Body of pancreas (tissue), 4 donors: Measurements from ENCODE around the gene PLEK. TPM values are rescaled to one million over a fixed set of nuclear protein-coding genes. Genes with fewer than 3 reads are reported as not detected.

Experiments
- ATAC-seq: fragments of 150-250 bp; one replicate; pipeline ENCODE4 v1.9.1; 2016
- DNase-seq, 4 donors: peaks; one replicate each; pipeline ENCODE4 v3.0.0-alpha.2; 2019
- H3K27ac ChIP-seq, 4 donors: fragments of 200-600 bp; sonication (generic); 1 replicate in 3 of 4; 2 replicates in 1 of 4; pipeline versions ENCODE4 v1.5.1 to v1.6.1; 2016 to 2019; ENCODE audit warnings: mild to moderate bottlenecking in 1 of 4, mixed read lengths in 1 of 4, moderate library complexity in 1 of 4
- H3K27me3 ChIP-seq, 2 donors: fragments of 200-600 bp; sonication (generic); one replicate each; pipeline ENCODE4 v1.6.0; 2016; ENCODE audit warnings: mild to moderate bottlenecking in 1 of 2
- H3K36me3 ChIP-seq, 2 donors: fragments of 200-600 bp; sonication (generic); replicated peaks in 1 of 2; 2 replicates each; pipeline ENCODE4 v1.5.1; 2016; ENCODE audit warnings: low read depth in 2 of 2; ENCODE audit not compliant: insufficient read depth in 1 of 2
- H3K4me1 ChIP-seq: fragments of 200-600 bp; sonication (generic); one replicate; pipeline ENCODE4 v1.6.0; 2016
- H3K4me3 ChIP-seq, 2 donors: fragments of 200-600 bp; sonication (generic); 1 replicate in 1 of 2; 2 replicates in 1 of 2; pipeline ENCODE4 v1.5.1; 2016 to 2019
- H3K9me3 ChIP-seq, 3 donors: fragments of 200-600 bp; sonication (generic); 1 replicate in 2 of 3; 2 replicates in 1 of 3; pipeline ENCODE4 v1.5.1; 2016
- CTCF ChIP-seq, 7 experiments: fragments of 450-650 bp in 4 of 7; fragments of 200-600 bp in 3 of 7; sonication (generic) in 3 of 7; IDR thresholded peaks; one replicate each; pipeline ENCODE4 v1.5.1; 2016 to 2019; ENCODE audit warnings: antibody characterized with exemption in 7 of 7
- POLR2A ChIP-seq, 3 donors: fragments of 450-650 bp; IDR thresholded peaks; one replicate each; pipeline ENCODE4 v1.6.1; 2016; ENCODE audit warnings: antibody characterized with exemption in 3 of 3, mild to moderate bottlenecking in 2 of 3
- WGBS, 2 donors: methylation state at CpG; one replicate each; pipeline ENCODE4 v1.1.5; 2017; 5-methylcytosine and 5-hydroxymethylcytosine counted together
- intact Hi-C: fragments of 100-400 bp; cut with DNase I; formaldehyde crosslinking; loops from one replicate; pipeline ENCODE4 v1.15.1; 2023
- total RNA-seq, 2 donors: library from RNA; depleted of rRNA; stranded (reverse); fragments of >200 nt; gene quantifications; one replicate each; pipeline ENCODE4 v1.1.0, GENCODE V29; 2016

PLEK gene
- total RNA-seq, 2 donors from 2014 or later, result 1.8 to 3.0 TPM

DNA sequence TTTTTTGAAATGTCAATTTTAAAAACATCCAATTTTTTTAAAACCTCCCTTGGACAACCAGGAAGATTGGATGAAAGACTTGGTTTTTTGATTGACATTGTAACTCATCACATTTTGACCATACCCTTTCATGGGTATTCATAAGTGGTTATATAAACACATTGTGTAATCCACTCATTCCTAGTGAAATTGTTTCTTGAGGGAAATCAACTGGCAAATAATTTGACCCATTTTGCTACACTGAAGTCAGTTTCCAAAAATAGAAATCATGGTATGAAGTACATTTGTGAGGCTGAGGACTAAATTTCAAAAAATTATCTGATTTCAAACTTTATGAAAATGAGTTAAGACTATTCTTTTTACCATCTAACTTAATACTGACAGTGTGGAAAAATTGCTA is 70.5 kb downstream of the PLEK start:
- H3K27ac ChIP-seq, result no peak overlapping the region
- no peaks in the 10 kb centered on the region for H3K9me3 ChIP-seq
- ATAC-seq (no peak), DNase-seq (no peak)
- intact Hi-C loops, result no loop called here
- no peak overlapping the region for H3K4me3 ChIP-seq
- H3K36me3 ChIP-seq, result no peaks in the 10 kb centered on the region
- H3K27me3 ChIP-seq, result no peaks in the 10 kb centered on the region
- H3K4me1 ChIP-seq, result peaks cover 14% of the 10 kb centered on the region
- TF ChIP-seq POLR2A (IDR thresholded peaks at IDR 0.05), result no peak
- no peak for TF ChIP-seq CTCF (IDR thresholded peaks at IDR 0.05)

DNA sequence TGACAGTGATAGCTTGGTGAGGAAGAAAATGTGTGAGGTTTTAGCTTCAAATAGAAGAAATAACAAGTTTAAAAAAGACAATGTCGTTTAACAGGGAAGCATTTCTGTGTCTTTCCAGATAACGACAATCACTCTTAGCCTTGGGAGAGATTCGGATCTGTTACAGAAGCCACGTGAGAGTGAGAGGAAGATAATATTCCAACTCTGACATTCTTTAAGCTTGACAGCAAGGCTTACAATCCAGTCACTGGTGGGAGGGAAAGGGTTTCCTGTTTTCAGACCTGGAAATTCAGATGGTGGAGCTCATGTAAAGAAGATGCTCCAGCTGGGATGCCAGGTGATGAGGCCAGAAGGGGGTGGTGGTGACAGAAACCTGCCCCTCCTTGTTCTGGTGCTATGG is 71.2 kb downstream of the PLEK start:
- H3K9me3 ChIP-seq, result no peaks in the 10 kb centered on the region
- peaks cover 20% of the 10 kb centered on the region for H3K4me1 ChIP-seq
- H3K4me3 ChIP-seq, result no peak overlapping the region
- no peak overlapping the region for H3K27ac ChIP-seq
- H3K27me3 ChIP-seq, result no peaks in the 10 kb centered on the region
- ATAC-seq (no peak), DNase-seq (no peak)
- TF ChIP-seq CTCF (IDR thresholded peaks at IDR 0.05) (no peak), POLR2A (IDR thresholded peaks at IDR 0.05) (no peak)
- no peaks in the 10 kb centered on the region for H3K36me3 ChIP-seq
- intact Hi-C loops, result no loop called here
- WGBS, 2 donors, result 48% methylated on average over 4 of the region's 4 CpGs

DNA sequence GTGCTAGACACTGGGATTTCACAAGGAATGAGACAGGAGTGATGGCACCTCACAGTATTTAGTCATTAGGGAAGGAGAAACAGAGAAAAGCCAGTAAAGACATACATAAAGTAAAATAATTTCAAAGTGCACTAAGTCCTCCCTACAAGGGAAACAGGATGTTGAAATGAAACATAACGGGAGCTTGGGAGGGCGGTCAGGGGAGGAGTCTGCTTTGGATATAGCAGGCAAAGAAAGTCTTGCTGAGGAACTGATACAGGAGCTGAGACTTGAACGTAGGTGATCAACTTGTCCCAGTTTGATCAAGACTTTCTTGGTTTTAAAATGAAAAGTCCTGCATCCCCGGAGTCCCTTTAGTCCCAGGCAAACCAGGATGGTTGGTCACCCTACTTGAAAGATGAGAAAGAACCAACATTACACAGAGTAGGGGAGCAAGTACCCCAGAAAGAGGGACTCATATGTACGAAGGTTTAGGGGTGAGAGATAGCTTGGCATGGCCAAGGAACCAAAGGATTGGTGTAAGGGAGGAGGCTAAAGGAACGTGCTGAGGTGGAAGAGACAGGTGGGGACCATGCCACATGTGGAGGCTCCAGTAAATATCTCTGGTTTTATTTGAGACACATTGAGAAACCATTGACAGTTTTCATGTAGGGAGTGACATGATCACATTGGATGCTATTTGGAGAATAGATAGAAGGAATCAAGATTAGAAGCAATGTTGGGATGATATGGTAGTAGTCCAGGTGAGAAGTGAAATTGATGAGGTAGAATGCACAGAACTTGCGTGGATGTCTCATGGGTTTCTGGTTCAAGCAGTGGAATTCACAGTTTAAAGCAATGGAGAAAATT is 73.6 kb downstream of the PLEK start:
- intact Hi-C loops, result no loop called here
- Histone ChIP-seq H3K9me3 (no peaks in the 10 kb centered on the region), H3K36me3 (no peaks in the 10 kb centered on the region), H3K27ac (no peak overlapping the region), H3K4me3 (no peak overlapping the region), H3K4me1 (peaks cover 22% of the 10 kb centered on the region), H3K27me3 (no peaks in the 10 kb centered on the region)
- WGBS, 2 donors, result 82 to 90% methylated on average over 7 of the region's 7 CpGs
- peak in 2 of 3 donors; percentile 28 to 41 for TF ChIP-seq POLR2A (IDR thresholded peaks at IDR 0.05)
- no peak for TF ChIP-seq CTCF (IDR thresholded peaks at IDR 0.05)
- no peak for ATAC-seq
- peak in 1 of 4 donors; percentile 19 for DNase-seq

DNA sequence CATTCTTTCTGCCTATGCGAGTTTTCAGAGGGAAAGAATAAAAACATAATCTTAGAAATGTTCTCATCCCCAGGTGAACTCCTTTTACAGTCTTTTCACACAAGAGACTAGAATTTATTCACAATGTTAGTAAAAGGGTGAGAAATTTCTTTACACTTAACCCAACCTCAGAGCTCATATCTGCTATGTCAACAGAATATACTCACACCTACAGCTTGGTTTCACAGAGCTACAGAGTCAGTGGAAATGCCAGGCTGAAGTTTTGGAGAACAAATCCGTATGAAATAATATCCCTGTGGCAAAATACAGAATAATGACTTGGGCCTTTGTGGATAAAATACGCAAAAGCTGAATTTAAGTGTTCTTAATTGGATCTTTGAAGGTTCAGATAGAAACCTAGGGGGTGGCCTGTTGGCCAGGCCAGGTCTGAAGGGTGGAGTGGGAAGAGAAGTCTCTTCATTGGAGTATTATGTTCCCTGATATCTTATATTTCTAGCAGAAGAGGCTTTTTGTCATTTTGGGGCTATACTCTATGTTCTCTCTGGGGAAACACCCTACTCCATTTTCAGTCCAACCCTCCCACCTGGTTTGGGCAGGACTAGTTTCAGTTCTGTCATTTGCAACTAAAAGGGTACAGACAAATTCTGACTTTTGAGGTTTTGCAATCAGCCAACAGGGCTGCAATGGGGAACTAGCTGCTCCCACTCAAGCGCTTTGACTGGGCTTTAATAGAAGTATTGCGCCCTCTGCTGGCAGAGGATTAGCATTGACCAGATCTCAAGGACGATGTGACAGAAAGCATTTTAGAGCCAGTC is 76.3 kb downstream of the PLEK start:
- DNase-seq (peak; percentile 77 to 89 (median 82)), ATAC-seq (peak; percentile 76)
- intact Hi-C loops, result loop anchor here (10.0 kb wide), 1 partner anchor 317 kb away; no protein-coding TSS in a partner anchor
- TF ChIP-seq POLR2A (IDR thresholded peaks at IDR 0.05) (no peak), CTCF (IDR thresholded peaks at IDR 0.05) (peak; percentile 67 to 89 (median 82))
- Histone ChIP-seq H3K27me3 (no peaks in the 10 kb centered on the region), H3K9me3 (no peaks in the 10 kb centered on the region), H3K36me3 (no peaks in the 10 kb centered on the region), H3K27ac (peak overlapping the region in 1 of 4 donors; percentile 17), H3K4me3 (no peak overlapping the region), H3K4me1 (peaks cover 22% of the 10 kb centered on the region)
- 31 to 33% methylated on average over 6 of the region's 6 CpGs for WGBS, 2 donors
